Uterus (tissue), 4 donors: ENCODE measurements around the gene ERVK3-1. TPM values are rescaled to one million over a fixed set of nuclear protein-coding genes. Genes with fewer than 3 reads are reported as not detected.

ENCODE experiments used
- DNase-seq, 2 donors: peaks; one replicate each; pipeline ENCODE4 v3.0.0-alpha.2; 2019 to 2020
- H3K27ac ChIP-seq, 2 donors: fragments of 200-600 bp; sonication (generic); 1 replicate in 1 of 2; 2 replicates in 1 of 2; pipeline ENCODE4 v1.5.1; 2016 to 2018
- H3K27me3 ChIP-seq, 2 donors: fragments of 200-600 bp; sonication (generic); one replicate each; pipeline ENCODE4 v1.5.1; 2018 to 2019; ENCODE audit warnings: control low read depth in 1 of 2
- H3K36me3 ChIP-seq, 2 donors: fragments of 200-600 bp; sonication (generic); one replicate each; pipeline ENCODE4 v1.5.1; 2019; ENCODE audit warnings: control low read depth in 1 of 2
- H3K4me1 ChIP-seq, 2 donors: fragments of 200-600 bp; sonication (generic); one replicate each; pipeline ENCODE4 v1.5.1; 2018 to 2019; ENCODE audit warnings: control low read depth in 1 of 2
- H3K4me3 ChIP-seq, 2 donors: fragments of 200-600 bp; sonication (generic); 1 replicate in 1 of 2; 2 replicates in 1 of 2; pipeline ENCODE4 v1.5.1; 2018 to 2019; ENCODE audit warnings: mild to moderate bottlenecking in 1 of 2
- H3K9me3 ChIP-seq, 2 donors: fragments of 200-600 bp; sonication (generic); one replicate each; pipeline ENCODE4 v1.5.1; 2019; ENCODE audit warnings: control low read depth in 1 of 2
- POLR2A ChIP-seq, 2 donors: fragments of 450-650 bp; IDR thresholded peaks; one replicate each; pipeline ENCODE4 v1.6.1; 2016; ENCODE audit warnings: antibody characterized with exemption in 2 of 2, mild to moderate bottlenecking in 1 of 2, moderate library complexity in 1 of 2
- intact Hi-C: fragments of 100-400 bp; cut with DNase I; formaldehyde crosslinking; loops from one replicate; pipeline ENCODE4 v1.15.1; 2023; ENCODE audit warnings: low total_unique reads
- total RNA-seq, 4 donors: library from RNA; depleted of rRNA in 3 of 4; stranded (reverse); fragments of >200 nt in 3 of 4; gene quantifications; one replicate each; pipeline versions ENCODE4 v1.1.0 to v1.2.4, GENCODE V29; 2014 to 2023
- TF ChIP-seq, protein P1 (sequence below), 4 experiments: fragments of 200-600 bp in 2 of 4; fragments of 450-650 bp in 2 of 4; sonication (generic) in 2 of 4; IDR thresholded peaks; one replicate each; pipeline ENCODE4 v1.5.1; 2016 to 2019; ENCODE audit warnings: antibody characterized with exemption in 4 of 4, mild to moderate bottlenecking in 2 of 4, moderate library complexity in 1 of 4
- donor health status: DM: yes; HTN: yes; CAD: no.

Gene ERVK3-1
- total RNA-seq, 4 donors from 2014 or later, result 27.1 to 62.1 (median 39.2) TPM

DNA sequence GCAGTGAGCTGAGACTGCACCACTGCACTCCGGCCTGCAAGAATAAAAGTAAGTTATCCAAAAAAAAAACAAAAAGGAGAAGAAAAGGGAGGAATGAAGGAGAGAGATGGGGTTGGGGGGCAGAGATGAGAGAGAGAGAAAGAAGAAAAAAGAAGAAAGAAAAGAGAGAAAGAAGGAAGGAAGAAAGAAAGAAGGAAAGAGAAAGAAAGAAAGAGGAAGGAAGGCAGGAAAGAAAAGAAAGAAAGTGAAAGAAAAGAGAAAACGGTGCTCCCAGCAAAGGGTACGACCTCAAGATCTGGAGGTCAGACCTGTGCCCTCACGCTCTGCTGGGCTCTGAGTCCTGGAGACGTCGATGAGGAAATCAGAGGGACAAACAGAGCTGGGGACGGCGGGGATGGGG is 44.4 kb downstream of the ERVK3-1 start:
- no peak overlapping the region for H3K27ac ChIP-seq
- H3K27me3 ChIP-seq, result no peaks in the 10 kb centered on the region
- no peaks in the 10 kb centered on the region for H3K4me1 ChIP-seq
- H3K4me3 ChIP-seq, result no peak overlapping the region
- TF ChIP-seq, protein P1, sequence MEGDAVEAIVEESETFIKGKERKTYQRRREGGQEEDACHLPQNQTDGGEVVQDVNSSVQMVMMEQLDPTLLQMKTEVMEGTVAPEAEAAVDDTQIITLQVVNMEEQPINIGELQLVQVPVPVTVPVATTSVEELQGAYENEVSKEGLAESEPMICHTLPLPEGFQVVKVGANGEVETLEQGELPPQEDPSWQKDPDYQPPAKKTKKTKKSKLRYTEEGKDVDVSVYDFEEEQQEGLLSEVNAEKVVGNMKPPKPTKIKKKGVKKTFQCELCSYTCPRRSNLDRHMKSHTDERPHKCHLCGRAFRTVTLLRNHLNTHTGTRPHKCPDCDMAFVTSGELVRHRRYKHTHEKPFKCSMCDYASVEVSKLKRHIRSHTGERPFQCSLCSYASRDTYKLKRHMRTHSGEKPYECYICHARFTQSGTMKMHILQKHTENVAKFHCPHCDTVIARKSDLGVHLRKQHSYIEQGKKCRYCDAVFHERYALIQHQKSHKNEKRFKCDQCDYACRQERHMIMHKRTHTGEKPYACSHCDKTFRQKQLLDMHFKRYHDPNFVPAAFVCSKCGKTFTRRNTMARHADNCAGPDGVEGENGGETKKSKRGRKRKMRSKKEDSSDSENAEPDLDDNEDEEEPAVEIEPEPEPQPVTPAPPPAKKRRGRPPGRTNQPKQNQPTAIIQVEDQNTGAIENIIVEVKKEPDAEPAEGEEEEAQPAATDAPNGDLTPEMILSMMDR (IDR thresholded peaks at IDR 0.05), result no peak
- no peak for TF ChIP-seq POLR2A (IDR thresholded peaks at IDR 0.05)
- no peaks in the 10 kb centered on the region for H3K9me3 ChIP-seq
- intact Hi-C loops, result no loop called here
- DNase-seq, result no peak
- H3K36me3 ChIP-seq, result no peaks in the 10 kb centered on the region

DNA sequence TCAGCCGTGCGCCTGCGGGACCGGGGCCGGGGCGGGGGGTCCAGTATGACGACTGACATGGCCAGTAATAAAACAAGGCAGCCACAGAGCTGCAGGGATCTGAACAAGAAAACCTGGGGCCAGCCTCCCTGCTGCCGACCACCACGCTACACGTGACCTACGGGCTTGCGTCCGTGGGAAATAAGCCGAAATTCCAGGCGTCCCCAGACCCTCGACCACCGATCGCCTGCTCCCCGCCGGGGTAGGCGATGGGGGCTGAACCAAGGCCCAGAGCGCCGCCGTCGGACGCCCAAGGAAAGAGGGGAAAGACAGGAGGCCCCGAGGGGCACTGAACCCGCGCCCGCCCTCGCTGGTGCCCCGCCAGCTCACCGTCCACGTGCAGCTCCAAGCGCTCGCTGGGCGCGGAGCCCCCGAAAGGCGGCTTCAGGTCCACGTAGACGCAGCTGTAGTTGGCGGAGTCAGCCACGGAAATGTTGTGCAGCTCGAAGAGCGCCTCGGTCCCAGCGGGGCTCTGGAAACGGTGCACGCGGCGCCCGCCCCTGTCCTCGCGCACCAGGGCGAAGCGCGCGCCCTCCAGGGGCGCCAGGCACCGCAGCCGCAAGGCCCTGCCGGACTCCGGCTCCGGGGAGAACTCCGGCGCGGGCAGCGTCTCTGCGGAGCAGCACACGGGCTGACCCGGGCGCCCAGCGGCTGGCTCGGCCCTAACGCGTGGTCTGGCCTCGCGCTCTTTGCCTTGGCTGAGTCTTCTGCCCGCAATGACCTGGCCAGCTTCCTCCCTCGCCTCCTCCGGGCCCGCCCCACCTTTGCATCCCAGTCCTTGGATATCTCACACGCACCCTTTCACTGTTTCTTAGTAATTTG is 45.1 kb downstream of the ERVK3-1 start:
- H3K4me3 ChIP-seq, result no peak overlapping the region
- no peaks in the 10 kb centered on the region for H3K4me1 ChIP-seq
- TF ChIP-seq, protein P1 (IDR thresholded peaks at IDR 0.05), result no peak
- no peak for TF ChIP-seq POLR2A (IDR thresholded peaks at IDR 0.05)
- intact Hi-C loops, result no loop called here
- no peak overlapping the region for H3K27ac ChIP-seq
- no peaks in the 10 kb centered on the region for H3K27me3 ChIP-seq
- no peaks in the 10 kb centered on the region for H3K9me3 ChIP-seq
- no peaks in the 10 kb centered on the region for H3K36me3 ChIP-seq
- DNase-seq, result no peak

DNA sequence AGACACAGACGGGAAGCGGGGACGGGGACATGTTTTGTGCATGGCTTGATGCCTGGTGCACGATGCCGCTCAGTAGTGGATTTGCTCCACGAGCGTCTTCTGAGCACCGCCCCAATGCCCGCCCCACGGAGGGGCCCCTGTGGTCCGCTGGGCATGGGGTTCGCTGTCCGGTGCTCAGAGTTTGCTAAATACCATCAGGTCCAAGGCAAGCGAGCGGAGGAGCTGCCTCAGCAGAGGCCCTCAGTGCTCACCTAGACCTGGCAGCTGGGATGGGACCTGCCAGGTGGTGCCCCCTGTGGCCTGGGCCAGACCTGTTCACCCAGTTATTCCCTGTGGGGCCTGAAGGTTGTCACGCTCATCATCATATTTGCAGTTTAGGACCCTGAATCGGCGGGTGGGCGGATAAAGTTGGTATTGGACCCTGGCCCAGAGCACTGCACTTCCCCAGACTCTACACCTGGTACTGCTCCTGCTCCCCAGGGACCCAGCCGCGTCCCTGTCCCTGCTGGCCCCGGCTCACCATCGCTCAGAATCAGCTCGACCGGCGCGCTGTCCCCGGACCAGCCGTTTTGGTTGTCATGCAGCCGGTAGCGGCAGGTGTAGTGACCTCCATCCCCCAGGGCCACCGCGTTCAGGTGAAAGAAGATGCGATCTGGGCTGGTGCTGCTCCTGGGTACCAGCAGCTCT is 45.8 kb downstream of the ERVK3-1 start:
- Histone ChIP-seq H3K9me3 (no peaks in the 10 kb centered on the region), H3K27ac (no peak overlapping the region), H3K27me3 (no peaks in the 10 kb centered on the region), H3K4me3 (no peak overlapping the region), H3K36me3 (no peaks in the 10 kb centered on the region), H3K4me1 (peaks cover 0 to 2% of the 10 kb centered on the region in 2 donors)
- no peak for DNase-seq
- TF ChIP-seq, protein P1 (IDR thresholded peaks at IDR 0.05), result no peak
- TF ChIP-seq POLR2A (IDR thresholded peaks at IDR 0.05), result no peak
- intact Hi-C loops, result no loop called here

DNA sequence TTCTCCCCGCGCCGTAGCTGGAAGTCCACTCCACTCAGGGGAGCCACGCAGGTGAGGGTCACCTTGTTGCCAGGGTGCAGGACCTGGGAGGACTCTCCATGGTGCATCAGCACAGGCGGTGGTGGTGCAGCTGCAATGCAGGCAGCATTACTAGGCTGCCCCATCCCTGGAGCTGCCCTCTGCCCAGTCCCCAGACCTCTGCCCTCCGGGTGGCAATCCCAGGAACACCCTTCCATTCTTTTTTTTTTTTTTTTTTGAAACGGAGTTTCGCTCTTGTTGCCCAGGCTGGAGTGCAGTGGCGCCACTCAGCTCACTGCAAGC is 46.3 kb downstream of the ERVK3-1 start:
- intact Hi-C loops, result no loop called here
- H3K27me3 ChIP-seq, result no peaks in the 10 kb centered on the region
- DNase-seq, result no peak
- TF ChIP-seq, protein P1 (IDR thresholded peaks at IDR 0.05), result no peak
- no peak for TF ChIP-seq POLR2A (IDR thresholded peaks at IDR 0.05)
- H3K4me3 ChIP-seq, result no peak overlapping the region
- H3K4me1 ChIP-seq, result peaks cover 0 to 7% of the 10 kb centered on the region in 2 donors
- H3K27ac ChIP-seq, result no peak overlapping the region
- H3K36me3 ChIP-seq, result no peaks in the 10 kb centered on the region
- no peaks in the 10 kb centered on the region for H3K9me3 ChIP-seq
